Measurements from ENCODE around the gene ZSCAN12. TPM values are rescaled to one million over a fixed set of nuclear protein-coding genes. Genes with fewer than 3 reads are reported as not detected.
A peak's percentile ranks its signal among the peaks of the same experiment; 100 is the strongest.

The ZSCAN12 gene
- polyA plus RNA-seq, 3 donors, result 12.1 to 15.7 (median 15.2) TPM

- DNase-seq, result no peak
Measured at GRCh38 chr6:28354688-28355554, 44.6 kb downstream of the ZSCAN12 start.

DNA sequence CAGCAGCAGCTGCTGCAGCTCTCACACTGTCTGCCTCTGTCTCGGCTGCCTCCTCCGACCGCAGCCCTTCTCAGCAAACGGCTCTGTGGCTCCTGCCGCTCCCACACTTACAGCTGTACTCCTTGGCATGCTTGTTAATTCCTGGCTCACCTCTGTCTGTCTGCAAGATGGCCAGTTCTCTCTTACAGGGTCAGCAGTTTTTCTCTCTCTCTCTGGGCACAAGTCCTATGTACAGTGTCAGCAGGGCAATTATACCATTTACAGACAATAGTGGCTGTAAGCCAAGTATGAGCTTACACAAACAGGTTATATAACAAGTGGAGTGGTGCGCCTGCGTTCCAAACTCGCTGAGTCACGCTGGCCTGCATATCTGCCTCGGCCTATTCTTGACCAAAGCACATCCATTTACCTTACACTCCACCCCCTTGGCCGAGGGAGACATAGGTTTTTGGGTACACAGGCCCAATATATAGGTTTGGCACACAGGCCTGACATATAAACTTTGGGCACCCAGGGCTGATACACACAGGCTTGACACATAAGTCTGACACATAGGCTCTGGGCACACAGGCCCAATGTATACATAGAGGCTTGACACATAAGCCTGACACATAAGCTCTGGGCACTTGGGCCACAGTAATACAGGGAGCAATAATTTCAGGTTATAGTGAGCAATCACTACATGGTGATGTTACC, 45.4 kb downstream of the ZSCAN12 start:
- no peak for DNase-seq

GRCh38 chr6:28353356-28353755, 46.2 kb downstream of the ZSCAN12 start:
- DNase-seq, result no peak

GRCh38 chr6:28351493-28351925, 48.0 kb downstream of the ZSCAN12 start:
- no peak for DNase-seq

DNA sequence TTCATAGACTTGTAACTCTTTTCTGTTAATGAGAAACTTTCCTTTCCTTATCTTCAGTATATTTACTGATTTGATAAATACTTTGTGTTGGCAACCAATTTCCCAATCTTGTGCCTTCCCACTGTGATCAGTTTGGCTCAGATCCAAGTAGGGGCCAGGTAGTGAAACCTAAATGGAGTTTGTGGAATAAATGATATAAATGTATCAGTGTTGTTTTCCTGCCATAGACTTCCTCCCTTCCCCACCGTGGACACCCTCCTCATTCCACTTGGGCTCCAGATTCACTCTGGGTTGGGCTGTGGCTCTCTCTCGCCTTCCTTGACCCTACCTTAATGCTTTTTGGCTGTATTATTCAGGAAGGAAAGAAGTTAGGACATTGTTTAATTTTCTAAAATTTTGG, 48.5 kb downstream of the ZSCAN12 start:
- DNase-seq, result no peak

GRCh38 chr6:28349892-28350737, 49.4 kb downstream of the ZSCAN12 start, which contains the start of gene ZKSCAN3:
TSS of gene ZKSCAN3 (plus strand) at chr6:28349947. CDS start at chr6:28359587, 9,640 bp downstream.
- DNase-seq, result peak; percentile 89

DNA sequence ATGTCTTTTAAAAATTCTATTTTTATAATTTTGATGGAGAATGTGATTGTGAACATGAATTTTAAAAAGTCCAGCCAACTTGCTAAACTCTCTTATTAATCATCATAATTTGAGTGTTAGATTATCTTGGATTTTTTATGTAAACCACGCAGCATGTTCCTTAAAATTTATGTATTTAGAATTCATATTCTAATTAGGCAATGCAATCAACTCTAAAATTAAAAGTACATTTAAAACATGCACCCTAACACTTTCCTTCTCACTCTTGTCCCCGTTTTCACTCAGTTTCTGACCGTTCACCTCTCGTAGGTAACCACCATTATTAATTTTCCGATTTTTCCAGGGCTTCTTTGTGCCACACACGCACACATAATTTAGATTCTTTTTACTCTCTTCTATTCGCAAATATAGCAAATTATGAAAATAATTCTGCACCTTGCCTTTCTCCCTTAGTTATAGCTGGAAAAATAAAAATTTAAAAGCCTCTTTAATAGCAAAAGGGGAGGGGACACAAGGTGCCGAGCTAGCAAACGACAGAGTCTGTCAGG, 50.1 kb downstream of the ZSCAN12 start:
- DNase-seq, result no peak

- no peak for DNase-seq
Measured at GRCh38 chr6:28347119-28347518, 52.4 kb downstream of the ZSCAN12 start.

DNA sequence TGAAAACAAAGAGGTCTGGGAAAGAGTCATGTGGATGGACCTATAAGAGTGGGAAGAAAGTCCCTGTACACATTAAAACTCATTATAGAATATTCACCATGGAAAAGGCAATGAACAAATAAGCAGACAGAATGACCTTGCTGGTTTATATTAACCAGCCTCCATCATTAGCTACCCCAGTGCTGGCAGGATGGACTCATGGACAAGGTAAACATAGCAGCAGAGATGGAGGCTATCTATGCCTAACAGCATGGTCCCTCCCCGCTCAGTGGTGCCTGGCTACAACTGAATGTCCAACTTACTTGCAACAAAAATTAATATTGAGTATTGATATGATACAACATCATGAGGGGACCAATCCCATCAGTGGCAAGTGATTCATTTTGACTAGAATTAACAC, 54.3 kb downstream of the ZSCAN12 start:
- DNase-seq, result no peak

DNA sequence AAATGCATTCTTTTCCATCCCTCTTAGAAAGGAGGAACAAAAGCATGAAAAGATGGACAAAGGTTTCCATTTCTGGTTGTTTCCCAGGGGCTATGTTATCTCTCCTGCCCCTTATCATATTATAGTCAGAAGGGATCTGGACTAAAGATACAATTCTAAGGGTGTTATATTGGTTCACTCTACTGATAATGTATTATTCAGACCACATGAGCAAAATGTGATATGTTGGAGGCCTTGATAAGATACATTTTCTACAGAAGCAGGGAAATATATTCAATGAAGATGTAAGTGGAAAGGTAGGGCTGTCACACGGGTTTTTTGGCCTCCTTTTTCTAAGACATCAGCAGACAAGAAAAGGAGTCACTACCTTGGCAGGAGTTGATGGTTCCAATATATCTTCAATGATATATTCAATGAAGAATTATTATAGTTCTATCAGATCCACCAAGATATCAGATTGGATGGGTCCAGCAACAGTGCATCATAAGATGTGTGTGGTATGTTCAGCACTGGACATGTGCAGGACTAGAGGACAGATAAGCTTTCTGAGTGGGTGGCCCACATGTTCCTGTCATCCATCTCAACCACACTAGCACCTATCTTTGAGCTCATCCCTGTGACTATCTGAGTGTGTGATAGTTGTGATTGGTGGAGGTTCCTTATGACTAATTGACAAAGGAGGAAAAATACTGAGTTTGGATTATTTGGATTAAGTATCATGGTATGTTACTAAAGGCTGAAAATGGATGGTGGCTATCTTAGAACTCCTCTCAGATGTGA, 55.5 kb downstream of the ZSCAN12 start:
- DNase-seq, result no peak

- DNase-seq, result no peak
Measured at GRCh38 chr6:28340310-28341095, 59.0 kb downstream of the ZSCAN12 start.

GRCh38 chr6:28337121-28337520, 62.4 kb downstream of the ZSCAN12 start:
- DNase-seq, result peak; percentile 20

DNA sequence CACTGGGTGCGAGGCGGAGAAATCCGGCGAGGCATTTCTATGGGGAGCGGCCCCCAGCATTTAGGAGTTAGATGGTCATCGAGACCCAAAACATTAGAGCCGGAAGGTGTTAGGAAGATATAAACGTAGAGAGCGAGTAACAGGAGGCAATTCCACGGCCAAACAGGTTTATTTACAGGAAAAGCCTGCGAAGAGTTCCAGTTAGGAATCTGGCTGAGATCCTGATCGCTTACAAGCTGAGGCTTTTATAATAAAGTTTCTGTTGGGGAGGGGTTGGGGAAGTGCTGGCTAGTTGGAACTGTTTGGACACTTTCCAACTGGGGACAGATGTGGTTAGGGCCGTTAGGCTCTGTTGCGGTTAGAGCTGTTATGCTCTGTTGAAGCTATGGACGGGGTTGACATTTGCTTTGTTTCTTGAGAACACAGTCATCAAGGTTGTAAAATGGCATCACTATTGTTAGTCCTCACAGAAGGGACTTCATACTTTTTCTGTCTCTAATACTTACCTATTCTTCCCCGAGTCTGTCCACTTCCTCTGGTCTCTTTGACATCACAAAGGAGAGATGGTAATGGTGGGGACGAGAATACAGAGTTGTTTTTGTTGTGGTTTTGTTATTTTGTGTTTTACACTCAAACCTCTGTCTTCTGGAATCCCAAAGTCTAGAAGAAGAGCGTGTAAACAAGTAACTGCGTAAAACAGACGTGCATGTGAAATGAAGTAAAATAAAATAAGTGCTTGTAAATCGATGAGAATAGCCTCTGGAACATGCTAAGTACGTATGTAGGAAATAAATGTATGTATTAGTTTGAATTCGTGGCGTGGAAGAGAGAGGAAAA, 63.0 kb downstream of the ZSCAN12 start:
- DNase-seq, result peak; percentile 77

- DNase-seq, result peak; percentile 99
Measured at GRCh38 chr6:28335564-28336283, 63.8 kb downstream of the ZSCAN12 start, which contains the start of gene ZSCAN31. TSS of gene ZSCAN31 (minus strand) at chr6:28336148. CDS start at chr6:28329683, 6,465 bp downstream.

DNA sequence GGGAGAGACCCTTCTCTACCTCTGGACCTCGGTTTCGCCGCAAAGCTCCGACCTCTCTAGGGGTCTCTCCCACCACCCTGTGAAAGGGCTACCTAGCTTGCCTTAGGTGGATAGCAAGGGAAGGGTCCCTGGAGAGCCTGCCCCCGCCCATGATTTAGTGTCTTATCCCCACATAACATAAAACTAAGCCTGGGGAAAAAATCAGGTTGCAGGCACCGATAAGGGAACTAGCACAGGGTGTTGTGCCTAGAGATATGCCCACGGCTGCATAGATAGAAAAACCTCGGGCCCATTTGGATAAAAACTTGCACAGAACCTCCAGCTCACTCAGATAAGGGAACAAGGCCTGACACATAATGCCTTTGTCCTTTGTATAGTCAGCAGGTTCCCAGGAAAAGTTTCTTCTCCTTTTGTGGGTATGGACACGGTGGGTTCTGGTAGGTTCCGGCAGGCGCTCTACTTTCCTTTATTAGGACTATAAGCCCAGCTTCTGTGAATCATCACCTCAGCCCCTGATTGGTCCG, 64.4 kb downstream of the ZSCAN12 start:
- no peak for DNase-seq

DNA sequence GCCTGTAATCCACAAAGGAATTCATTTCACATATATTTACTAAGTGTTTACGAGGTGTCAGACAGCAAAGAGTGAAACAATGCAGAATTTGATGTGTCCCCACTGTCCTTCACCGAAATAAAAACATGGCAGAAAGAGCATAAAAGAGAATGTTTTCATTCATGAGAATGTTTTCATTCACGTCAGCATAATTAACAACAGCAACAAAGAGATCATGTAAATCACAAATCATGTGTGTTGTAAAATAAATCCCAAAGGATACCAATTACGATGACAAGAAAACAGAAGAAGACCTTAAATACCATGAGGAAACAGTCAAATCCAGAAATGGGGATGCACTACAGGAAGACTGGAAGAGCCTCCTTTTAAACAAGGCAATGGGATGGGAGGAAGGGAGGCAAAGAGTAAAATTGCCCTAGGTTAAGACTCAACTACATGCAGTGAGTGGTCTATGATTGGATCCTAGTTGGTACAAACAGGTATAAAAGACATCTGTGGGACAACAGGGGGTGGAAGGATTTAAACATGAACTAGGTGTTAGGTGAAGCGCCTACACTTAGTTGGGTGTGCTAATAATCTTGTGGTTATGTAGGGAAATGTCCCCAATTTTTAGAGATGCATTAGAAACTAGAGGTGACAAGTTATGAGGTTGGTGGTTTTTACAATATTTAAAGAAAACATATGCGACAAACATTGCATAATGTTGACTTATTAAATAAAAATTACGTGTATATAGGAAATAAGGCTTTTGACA, 65.1 kb downstream of the ZSCAN12 start:
- DNase-seq, result peak; percentile 34

GRCh38 chr6:28333599-28334018, 65.9 kb downstream of the ZSCAN12 start:
- no peak for DNase-seq
